Mammary epithelial cell (primary cell): Measurements from ENCODE around the gene ARHGEF4.

Source experiments
- EZH2 ChIP-seq: IDR thresholded peaks from 2 replicates; pipeline ENCODE4 v1.6.1; 2012; ENCODE audit warnings: low read length, inconsistent platforms, borderline replicate concordance
- TF ChIP-seq, protein P1 (sequence below), 2 donors: IDR thresholded peaks in 1 of 2; conservative IDR thresholded peaks in 1 of 2; 2 replicates each; pipeline ENCODE4 v1.5.1; 2011 to 2012; ENCODE audit warnings: inconsistent platforms in 2 of 2, low read length in 2 of 2, mild to moderate bottlenecking in 2 of 2, control low read depth in 1 of 2, low read depth in 1 of 2; ENCODE audit not compliant: insufficient read depth in 1 of 2; ENCODE audit errors: extremely low read depth in 1 of 2

DNA sequence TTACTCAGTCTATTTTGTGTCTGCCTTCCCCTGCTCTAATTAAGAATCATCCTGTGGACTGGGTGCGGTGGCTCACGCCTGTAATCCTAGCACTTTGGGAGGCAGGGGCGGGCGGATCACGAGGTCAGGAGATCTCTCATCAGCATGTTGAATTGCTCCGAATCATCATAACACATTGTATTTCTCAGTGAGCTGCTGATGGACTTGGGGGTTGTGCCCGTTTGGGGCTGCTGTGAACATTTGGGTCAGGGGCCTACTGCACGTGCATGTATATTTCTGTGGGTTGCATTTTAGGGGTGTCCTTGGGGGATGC is 84.4 kb downstream of the ARHGEF4 start:
- TF ChIP-seq, protein P1, sequence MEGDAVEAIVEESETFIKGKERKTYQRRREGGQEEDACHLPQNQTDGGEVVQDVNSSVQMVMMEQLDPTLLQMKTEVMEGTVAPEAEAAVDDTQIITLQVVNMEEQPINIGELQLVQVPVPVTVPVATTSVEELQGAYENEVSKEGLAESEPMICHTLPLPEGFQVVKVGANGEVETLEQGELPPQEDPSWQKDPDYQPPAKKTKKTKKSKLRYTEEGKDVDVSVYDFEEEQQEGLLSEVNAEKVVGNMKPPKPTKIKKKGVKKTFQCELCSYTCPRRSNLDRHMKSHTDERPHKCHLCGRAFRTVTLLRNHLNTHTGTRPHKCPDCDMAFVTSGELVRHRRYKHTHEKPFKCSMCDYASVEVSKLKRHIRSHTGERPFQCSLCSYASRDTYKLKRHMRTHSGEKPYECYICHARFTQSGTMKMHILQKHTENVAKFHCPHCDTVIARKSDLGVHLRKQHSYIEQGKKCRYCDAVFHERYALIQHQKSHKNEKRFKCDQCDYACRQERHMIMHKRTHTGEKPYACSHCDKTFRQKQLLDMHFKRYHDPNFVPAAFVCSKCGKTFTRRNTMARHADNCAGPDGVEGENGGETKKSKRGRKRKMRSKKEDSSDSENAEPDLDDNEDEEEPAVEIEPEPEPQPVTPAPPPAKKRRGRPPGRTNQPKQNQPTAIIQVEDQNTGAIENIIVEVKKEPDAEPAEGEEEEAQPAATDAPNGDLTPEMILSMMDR (conservative IDR thresholded peaks at IDR 0.05 in 1 of 2, IDR thresholded peaks at IDR 0.05 in 1 of 2; ENCODE audit: extremely low read depth in 1 of 2, insufficient read depth in 1 of 2, low read depth in 1 of 2, low read length in 2 of 2): no peak
- TF ChIP-seq EZH2: no peak
